Fibroblast of gingiva (primary cell): ENCODE measurements around the gene MAG.

ENCODE experiments used
- DNase-seq: peaks from one replicate; pipeline ENCODE4 v3.0.0-alpha.2; 2011; ENCODE audit warnings: low read depth

Gene MAG

GRCh38 chr19:35265126-35265899 is 26.6 kb upstream of the MAG start:
- peak; percentile 15 for DNase-seq

- DNase-seq = no peak
Measured at GRCh38 chr19:35265900-35266519, 26.0 kb upstream of the MAG start.

GRCh38 chr19:35266520-35267352 is 25.2 kb upstream of the MAG start:
- no peak for DNase-seq

- peak; percentile 16 for DNase-seq
Measured at GRCh38 chr19:35267353-35267817, 24.6 kb upstream of the MAG start.

GRCh38 chr19:35267818-35268535 is 24.0 kb upstream of the MAG start:
- peak; percentile 70 for DNase-seq

- DNase-seq = peak; percentile 74
Measured at GRCh38 chr19:35268536-35269437, 23.2 kb upstream of the MAG start, which contains the start of gene USF2. USF2 (plus strand) TSS chr19:35268962; CDS start chr19:35269102, 140 bp downstream.

GRCh38 chr19:35269438-35270117 is 22.4 kb upstream of the MAG start:
- peak; percentile 70 for DNase-seq

- DNase-seq = no peak
Measured at GRCh38 chr19:35270381-35270811, 21.6 kb upstream of the MAG start.

GRCh38 chr19:35271546-35271945 is 20.4 kb upstream of the MAG start:
- DNase-seq = no peak

GRCh38 chr19:35272122-35272719 is 19.7 kb upstream of the MAG start:
- DNase-seq = no peak

GRCh38 chr19:35272954-35273649 is 18.9 kb upstream of the MAG start:
- DNase-seq = peak; percentile 36

- DNase-seq = no peak
Measured at GRCh38 chr19:35273686-35274259, 18.2 kb upstream of the MAG start.

- no peak for DNase-seq
Measured at GRCh38 chr19:35274323-35274722, 17.6 kb upstream of the MAG start.

- no peak for DNase-seq
Measured at GRCh38 chr19:35276706-35277281, 15.2 kb upstream of the MAG start.

- no peak for DNase-seq
Measured at GRCh38 chr19:35278578-35279284, 13.2 kb upstream of the MAG start.

- no peak for DNase-seq
Measured at GRCh38 chr19:35279374-35279773, 12.6 kb upstream of the MAG start.

GRCh38 chr19:35279985-35280821 is 11.8 kb upstream of the MAG start:
- no peak for DNase-seq
